Measurements from ENCODE around the gene CTPS1. TPM values are rescaled to one million over a fixed set of nuclear protein-coding genes. Genes with fewer than 3 reads are reported as not detected.

Gene CTPS1
- total RNA-seq, 1 donor from 2014 or later: 65.4 TPM

DNA sequence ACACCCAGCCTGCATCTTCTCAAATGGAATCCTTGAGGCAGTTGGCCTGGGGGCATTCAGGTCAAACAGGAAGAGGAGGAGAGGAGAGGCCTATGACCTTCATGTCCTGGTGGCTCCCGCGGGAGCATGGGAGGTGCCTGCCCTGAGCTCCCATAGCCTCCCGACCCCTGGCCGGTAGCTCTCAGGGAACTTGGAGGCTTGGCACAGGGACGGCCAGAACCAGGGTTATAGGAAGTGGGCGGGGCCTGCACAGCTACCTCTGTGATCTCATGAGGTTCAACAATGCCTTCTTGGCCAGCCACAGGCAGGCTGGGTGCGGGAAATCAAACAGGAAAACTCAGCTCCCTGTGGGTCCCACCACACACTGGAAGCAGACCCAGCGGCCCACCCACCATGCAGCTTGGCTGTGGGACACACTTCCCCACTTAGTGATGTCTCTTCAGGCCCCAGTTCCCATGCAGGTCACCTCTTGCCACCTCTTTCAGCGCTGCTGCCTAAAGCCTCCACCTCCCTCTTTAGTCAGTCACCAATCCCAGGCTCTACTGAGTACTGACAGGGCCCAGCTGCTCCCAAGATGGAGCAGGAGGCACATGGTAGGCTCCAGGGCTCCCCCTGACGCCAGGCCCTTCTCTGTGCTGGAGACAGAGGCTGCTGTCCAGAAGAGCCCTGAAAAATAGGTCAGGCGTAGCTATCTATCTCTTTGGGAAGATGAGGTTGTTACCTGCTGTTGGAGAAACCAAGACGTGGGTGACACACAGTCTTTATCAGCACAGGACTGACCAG is 42.2 kb downstream of the CTPS1 start, which contains the start of gene SLFNL1:
TSS of gene SLFNL1 (minus strand) at position 200 of the 783 bp plus-strand sequence. CDS start 1,065 bp downstream, outside the sequence.
- intact Hi-C loops (cut with micrococcal nuclease): no loop called here

- intact Hi-C loops (cut with micrococcal nuclease): no loop called here
Observed at GRCh38 chr1:41022424-41022823, 42.9 kb downstream of the CTPS1 start.

GRCh38 chr1:41023279-41023990 is 43.9 kb downstream of the CTPS1 start:
- intact Hi-C loops (cut with micrococcal nuclease): no loop called here

- intact Hi-C loops (cut with micrococcal nuclease): no loop called here
Observed at GRCh38 chr1:41024953-41025352, 45.5 kb downstream of the CTPS1 start.

GRCh38 chr1:41025979-41026819 is 46.7 kb downstream of the CTPS1 start:
- intact Hi-C loops (cut with micrococcal nuclease): no loop called here

DNA sequence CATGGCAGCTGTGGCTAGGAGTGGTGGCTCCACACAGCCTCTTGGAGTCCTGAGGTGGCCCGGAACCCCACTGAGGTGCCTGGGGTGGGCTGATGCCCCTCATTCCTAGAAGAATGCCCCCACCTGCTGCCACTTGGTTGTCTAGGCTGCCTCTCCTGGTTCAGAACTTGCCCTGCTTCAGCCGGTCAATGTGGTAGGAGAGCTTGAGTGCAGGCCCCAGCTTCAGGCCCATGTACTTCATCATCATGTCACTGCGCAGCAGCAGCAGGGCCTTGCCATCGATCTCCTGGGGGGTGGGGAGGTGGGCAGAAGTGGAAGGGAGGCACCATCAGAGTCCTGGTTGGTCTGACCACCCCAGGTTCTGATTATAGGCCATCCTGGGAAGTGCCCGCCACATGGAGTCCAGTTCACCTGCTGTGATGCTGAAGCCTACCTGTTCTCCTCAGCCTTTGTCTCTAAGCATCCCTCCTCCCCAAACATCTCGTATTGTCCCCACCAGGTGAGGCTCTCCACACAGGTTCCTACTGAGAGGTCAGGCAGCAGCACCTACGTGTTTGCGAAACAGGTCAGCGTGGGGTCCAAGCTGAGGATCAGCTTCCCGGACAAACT is 48.6 kb downstream of the CTPS1 start:
- intact Hi-C loops (cut with micrococcal nuclease): no loop called here

DNA sequence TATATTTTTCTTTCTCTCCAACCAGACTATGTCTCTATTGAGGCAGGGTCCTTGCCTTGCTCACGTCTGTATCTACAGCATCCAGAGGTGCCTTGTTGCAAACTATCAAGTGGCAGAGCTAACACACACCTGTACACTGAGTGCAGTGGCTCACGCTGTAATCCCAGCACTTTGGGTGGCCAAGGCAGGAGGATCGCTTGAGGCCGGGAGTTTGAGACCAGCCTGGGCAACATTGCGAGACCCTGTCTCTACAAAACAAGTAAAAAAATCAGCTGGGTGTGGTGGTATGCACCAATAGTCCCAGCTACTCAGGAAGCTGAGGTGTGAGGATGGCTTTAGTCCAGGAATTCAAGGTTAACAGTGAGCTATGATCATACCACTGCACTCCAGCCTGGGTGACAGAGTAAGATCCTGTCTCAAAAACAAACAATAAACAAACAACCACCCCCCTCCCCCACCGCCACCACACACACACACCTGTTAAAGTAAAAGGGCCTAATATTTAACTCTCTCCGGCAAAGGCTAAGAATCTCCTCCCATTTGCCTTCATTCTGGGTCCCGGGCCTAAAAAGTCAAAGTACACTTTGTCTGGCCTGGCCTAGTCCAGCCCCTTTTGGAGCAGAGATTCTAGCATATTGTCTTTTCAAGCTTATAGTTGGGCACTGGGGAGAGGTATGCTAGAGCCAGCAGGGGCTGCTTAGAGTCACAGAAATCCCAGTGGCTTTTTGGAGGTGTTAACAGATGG is 51.5 kb downstream of the CTPS1 start:
- intact Hi-C loops (cut with micrococcal nuclease): no loop called here

- intact Hi-C loops (cut with micrococcal nuclease): no loop called here
Observed at GRCh38 chr1:41032147-41032546, 52.7 kb downstream of the CTPS1 start.

GRCh38 chr1:41033272-41033671 is 53.8 kb downstream of the CTPS1 start:
- intact Hi-C loops (cut with micrococcal nuclease): no loop called here

GRCh38 chr1:41037116-41037903 is 57.8 kb downstream of the CTPS1 start:
- intact Hi-C loops (cut with micrococcal nuclease): no loop called here

DNA sequence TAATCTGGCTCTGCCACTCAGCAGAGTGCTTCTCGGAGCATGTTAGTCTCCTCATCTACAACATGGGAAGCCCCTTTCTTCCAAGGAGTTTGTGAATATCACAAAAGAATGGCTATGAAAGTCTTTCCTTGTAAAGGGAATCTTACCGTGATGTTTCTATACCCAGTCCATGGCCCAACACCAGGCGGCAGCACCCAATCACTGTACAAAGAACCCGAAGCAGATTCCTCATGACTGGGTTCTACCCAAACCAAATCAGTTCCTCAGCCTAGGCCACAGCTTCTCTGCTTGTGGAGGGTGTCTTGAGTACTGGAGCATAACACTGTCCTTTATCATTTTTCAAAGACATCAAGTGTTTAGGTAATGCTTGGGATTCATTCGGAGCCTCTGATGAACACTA is 58.6 kb downstream of the CTPS1 start:
- intact Hi-C loops (cut with micrococcal nuclease): no loop called here

- intact Hi-C loops (cut with micrococcal nuclease): no loop called here
Observed at GRCh38 chr1:41041614-41042270, 62.2 kb downstream of the CTPS1 start.

DNA sequence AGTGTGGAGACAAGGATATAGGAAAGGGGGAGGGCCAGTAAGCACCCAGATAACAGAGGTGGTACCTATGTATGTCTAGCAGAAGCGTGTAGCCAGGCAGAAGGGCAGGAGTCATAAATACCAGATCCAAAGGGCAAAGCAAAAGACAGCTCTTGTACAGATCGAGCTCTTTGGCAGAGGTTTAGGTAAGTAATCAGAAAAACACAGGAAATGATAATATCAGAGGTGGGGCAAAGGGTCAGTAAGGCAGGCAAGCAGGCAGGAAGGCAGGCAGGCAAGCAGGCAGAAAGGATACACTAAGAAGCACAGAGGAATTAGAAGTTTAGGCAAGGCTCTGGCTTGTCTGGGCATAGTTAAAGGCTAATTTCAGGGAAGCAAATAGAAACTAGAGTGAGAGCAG is 64.7 kb downstream of the CTPS1 start:
- intact Hi-C loops (cut with micrococcal nuclease): no loop called here

DNA sequence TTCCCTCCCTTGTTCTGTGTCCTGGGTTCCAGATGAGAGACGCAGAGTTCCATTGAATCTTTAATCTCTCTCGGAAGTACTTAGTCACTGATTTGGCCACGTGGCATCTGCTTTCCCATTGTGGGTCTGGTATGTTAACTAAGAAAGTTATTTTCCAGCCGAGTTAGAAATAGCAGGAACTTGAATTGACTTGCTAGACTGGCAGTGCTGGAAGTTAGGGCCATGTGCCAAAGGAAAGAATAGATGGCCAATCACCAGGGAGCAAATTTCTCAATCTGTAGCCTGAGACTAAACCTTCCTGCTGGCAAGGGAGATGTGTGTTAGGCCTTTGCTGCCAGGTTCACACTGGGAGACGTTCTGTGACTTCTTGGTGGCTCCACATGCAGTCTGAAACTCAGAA is 66.2 kb downstream of the CTPS1 start:
- intact Hi-C loops (cut with micrococcal nuclease): no loop called here

DNA sequence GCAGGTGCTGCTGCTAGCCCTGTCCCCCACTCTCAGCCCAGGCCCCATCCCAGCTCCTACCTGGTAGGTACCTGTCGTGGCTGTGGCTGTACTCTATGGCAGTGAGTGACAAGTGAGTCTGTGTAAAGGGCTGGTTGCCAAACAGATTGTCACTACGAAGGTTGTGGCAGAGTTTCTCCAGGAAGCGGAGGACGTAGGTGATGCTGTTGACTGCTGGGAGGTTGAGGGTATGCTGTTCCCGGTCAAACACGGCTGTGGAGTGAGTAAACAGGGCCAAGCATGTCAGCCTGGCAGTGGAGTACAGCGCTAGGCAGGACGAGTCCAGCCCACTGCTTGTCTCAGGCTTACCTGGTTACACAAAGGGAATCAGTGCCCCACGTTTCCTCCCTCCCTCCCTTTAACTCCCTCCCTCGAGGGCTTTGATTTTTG is 66.9 kb downstream of the CTPS1 start:
- intact Hi-C loops (cut with micrococcal nuclease): no loop called here

GRCh38 chr1:41048540-41048939 is 69.0 kb downstream of the CTPS1 start:
- intact Hi-C loops (cut with micrococcal nuclease): no loop called here

GRCh38 chr1:41051022-41051421 is 71.5 kb downstream of the CTPS1 start:
- intact Hi-C loops (cut with micrococcal nuclease): no loop called here

DNA sequence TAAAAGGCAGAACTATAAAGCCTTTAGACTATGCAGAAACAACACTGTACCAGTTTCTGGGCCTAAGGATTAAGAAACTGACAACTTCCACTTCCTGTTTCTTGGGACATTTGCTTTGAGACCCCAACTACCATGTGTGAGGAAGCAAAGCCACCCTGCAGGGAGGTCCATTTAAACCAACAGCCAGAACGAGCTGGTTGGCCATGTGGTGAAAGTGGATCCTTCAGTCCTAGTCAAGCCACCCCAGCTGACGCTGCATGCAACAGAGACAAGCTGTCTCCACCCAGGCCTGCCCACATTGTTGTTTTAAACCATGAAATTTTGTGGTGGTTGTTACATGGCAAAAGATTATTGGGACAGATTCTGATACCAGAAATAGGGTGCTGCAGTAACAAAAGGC is 73.8 kb downstream of the CTPS1 start:
- intact Hi-C loops (cut with micrococcal nuclease): no loop called here

DNA sequence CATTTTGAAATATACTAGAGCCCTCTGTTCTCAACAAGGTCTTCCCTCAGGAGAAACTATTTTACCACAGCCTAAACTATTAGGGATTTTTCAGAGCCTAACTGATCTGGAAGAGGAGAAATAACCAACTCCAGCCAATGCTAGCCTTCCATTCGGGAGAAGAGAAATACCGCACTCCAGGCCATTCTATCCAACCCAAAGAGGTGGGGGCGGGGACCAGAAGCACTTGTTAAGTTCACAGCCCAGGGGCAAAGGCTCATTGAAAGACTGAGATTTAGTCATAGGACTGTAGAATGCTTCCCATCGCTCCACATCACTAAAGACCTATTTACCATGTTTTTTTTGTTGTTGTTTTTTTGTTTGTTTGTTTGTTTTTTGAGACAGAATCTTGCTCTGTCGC is 77.4 kb downstream of the CTPS1 start:
- intact Hi-C loops (cut with micrococcal nuclease): no loop called here

Data from T-helper 1 cell treated with Interleukin-12 subunit alpha and Interleukin-12 subunit beta and Interleukin-4 antibody, amounts not matched to agents 30 ng/mL and 1 ng/mL, for 36 hours (primary cell).